ENCODE data around the gene REX1BD.

REX1BD gene

GRCh38 chr19:18603255-18603957 is 14.8 kb downstream of the REX1BD start:
- no peak for DNase-seq

- DNase-seq = no peak
Observed at GRCh38 chr19:18603958-18604819, 15.6 kb downstream of the REX1BD start.

GRCh38 chr19:18604820-18605159 is 16.2 kb downstream of the REX1BD start:
- no peak for DNase-seq

GRCh38 chr19:18605196-18605545 is 16.6 kb downstream of the REX1BD start:
- no peak for DNase-seq

- DNase-seq = no peak
Observed at GRCh38 chr19:18605546-18606280, 17.1 kb downstream of the REX1BD start.

GRCh38 chr19:18606281-18607225 is 18.0 kb downstream of the REX1BD start, which contains the start of gene CRLF1:
TSS of gene CRLF1 (minus strand) at chr19:18606799. CDS start at chr19:18606656, 143 bp downstream.
- DNase-seq = no peak

- DNase-seq = no peak
Observed at GRCh38 chr19:18607226-18608101, 18.9 kb downstream of the REX1BD start.

GRCh38 chr19:18608102-18608804 is 19.7 kb downstream of the REX1BD start:
- no peak for DNase-seq

- no peak for DNase-seq
Observed at GRCh38 chr19:18608805-18609716, 20.5 kb downstream of the REX1BD start.

- DNase-seq = no peak
Observed at GRCh38 chr19:18609717-18610051, 21.1 kb downstream of the REX1BD start.

GRCh38 chr19:18610245-18610555 is 21.6 kb downstream of the REX1BD start:
- DNase-seq = no peak

- no peak for DNase-seq
Observed at GRCh38 chr19:18610556-18611326, 22.1 kb downstream of the REX1BD start.

- DNase-seq = no peak
Observed at GRCh38 chr19:18611327-18612050, 22.9 kb downstream of the REX1BD start.

GRCh38 chr19:18612051-18612771 is 23.6 kb downstream of the REX1BD start:
- no peak for DNase-seq

- DNase-seq = peak in 4 of 5 donors; percentile 33 to 53 (median 43)
Observed at GRCh38 chr19:18612772-18613588, 24.4 kb downstream of the REX1BD start, which contains the start of gene TMEM59L. TSS of gene TMEM59L (plus strand) at chr19:18612870. CDS start at chr19:18612959, 89 bp downstream.

GRCh38 chr19:18613589-18614234 is 25.1 kb downstream of the REX1BD start:
- DNase-seq = no peak
